OCI-LY7 (cell line): Measurements from ENCODE around the gene RFC3. TPM values are rescaled to one million over a fixed set of nuclear protein-coding genes. Genes with fewer than 3 reads are reported as not detected.
A peak's percentile ranks its signal among the peaks of the same experiment; 100 is the strongest.

Source experiments
- BruUV-seq: library from RNA; stranded (reverse); fragments of 400-500 nt; replicated peaks from 2 replicates; lab custom pipeline; 2021; lab: Mats Ljungman, UMichigan
- CTCF ChIA-PET: fragments of 300-600 bp; sonication (Branson Sonifier 250); formaldehyde crosslinking; loops from one replicate; lab custom pipeline; 2022; ENCODE audit warnings: antibody characterized with exemption; ENCODE audit not compliant: unreplicated experiment; lab: Charles Lee
- POLR2A ChIA-PET: fragments of 300-600 bp; sonication (Branson Sonifier 250); formaldehyde crosslinking; loops from one replicate; lab custom pipeline; 2022; ENCODE audit warnings: antibody characterized with exemption; lab: Charles Lee
- DNase-seq: peaks from one replicate; pipeline ENCODE4 v3.0.0-alpha.2; 2015; ENCODE audit warnings: low spot score
- H2AFZ ChIP-seq: fragments of 200-600 bp; sonication (generic), shearing (Covaris generic); 2 replicates; pipeline ENCODE4 v1.6.1; 2014; ENCODE audit warnings: mild to moderate bottlenecking, antibody characterized with exemption, low read length, moderate library complexity
- H3K27ac ChIP-seq: fragments of 200-600 bp; sonication (generic); 2 replicates; pipeline ENCODE4 v1.5.1; 2014; ENCODE audit warnings: mixed run types, low read depth, mild to moderate bottlenecking, moderate library complexity, low read length, inconsistent platforms; ENCODE audit not compliant: poor library complexity, severe bottlenecking
- H3K36me3 ChIP-seq: fragments of 200-600 bp; sonication (generic); 2 replicates; pipeline ENCODE4 v1.6.1; 2014; ENCODE audit warnings: mild to moderate bottlenecking, antibody characterized with exemption, low read length, moderate library complexity, mixed read lengths; ENCODE audit not compliant: insufficient read depth
- H3K4me1 ChIP-seq: fragments of 200-600 bp; sonication (generic); 2 replicates; pipeline ENCODE4 v1.5.1; 2014; ENCODE audit warnings: mild to moderate bottlenecking, low read length; ENCODE audit not compliant: insufficient read depth, poor library complexity, severe bottlenecking
- H3K4me2 ChIP-seq: fragments of 200-600 bp; sonication (generic); 2 replicates; pipeline ENCODE4 v1.6.1; 2014; ENCODE audit warnings: mild to moderate bottlenecking, low read length
- H3K4me3 ChIP-seq: fragments of 200-600 bp; sonication (generic); 2 replicates; pipeline ENCODE4 v1.5.1; 2014; ENCODE audit warnings: mild to moderate bottlenecking, low read depth, low read length; ENCODE audit not compliant: poor library complexity, severe bottlenecking
- H3K79me2 ChIP-seq: fragments of 200-600 bp; sonication (generic); 2 replicates; pipeline ENCODE4 v1.6.1; 2016; ENCODE audit warnings: low read depth, mild to moderate bottlenecking, low read length, moderate library complexity, mixed read lengths; ENCODE audit not compliant: insufficient read depth
- H3K9me2 ChIP-seq: fragments of 200-600 bp; sonication (generic); 2 replicates; pipeline ENCODE4 v1.6.1; 2016; ENCODE audit warnings: mild to moderate bottlenecking, low read length, mixed read lengths; ENCODE audit not compliant: insufficient read depth
- H3K9me3 ChIP-seq: fragments of 200-600 bp; sonication (generic); 2 replicates; pipeline ENCODE4 v1.6.1; 2014; ENCODE audit warnings: mild to moderate bottlenecking, mixed run types, low read length, mixed read lengths
- H4K20me1 ChIP-seq: fragments of 200-600 bp; sonication (generic); 2 replicates; pipeline ENCODE4 v1.6.1; 2014; ENCODE audit warnings: mild to moderate bottlenecking, antibody characterized with exemption, low read length, moderate library complexity, mixed read lengths; ENCODE audit not compliant: insufficient read depth
- CTCF ChIP-seq: fragments of 200-600 bp; sonication (generic); conservative IDR thresholded peaks from 2 replicates; pipeline ENCODE4 v1.5.1; 2014; ENCODE audit warnings: mild to moderate bottlenecking, antibody characterized with exemption, low read length, moderate library complexity, mixed read lengths
- EZH2phosphoT487 ChIP-seq: fragments of 200-600 bp; sonication (generic); IDR thresholded peaks from 2 replicates; pipeline ENCODE4 v1.6.1; 2018; ENCODE audit warnings: low read depth, borderline replicate concordance, mild to moderate bottlenecking, mixed run types, antibody characterized with exemption, low read length, moderate library complexity, mixed read lengths
- intact Hi-C: fragments of 100-400 bp; cut with micrococcal nuclease; formaldehyde crosslinking; loops from one replicate; pipeline ENCODE4 v1.10.0; 2022; ENCODE audit not compliant: unreplicated experiment
- total RNA-seq, 2 experiments: library from RNA; depleted of rRNA in 1 of 2; stranded (reverse); fragments of >200 nt in 1 of 2; shearing (Covaris generic) in 1 of 2; gene quantifications; 2 replicates each; pipeline ENCODE4 v1.2.3, GENCODE V29; 2014 to 2022

RFC3 gene
- total RNA-seq, 2 experiments from 2014 or later = 108 to 118 TPM

DNA sequence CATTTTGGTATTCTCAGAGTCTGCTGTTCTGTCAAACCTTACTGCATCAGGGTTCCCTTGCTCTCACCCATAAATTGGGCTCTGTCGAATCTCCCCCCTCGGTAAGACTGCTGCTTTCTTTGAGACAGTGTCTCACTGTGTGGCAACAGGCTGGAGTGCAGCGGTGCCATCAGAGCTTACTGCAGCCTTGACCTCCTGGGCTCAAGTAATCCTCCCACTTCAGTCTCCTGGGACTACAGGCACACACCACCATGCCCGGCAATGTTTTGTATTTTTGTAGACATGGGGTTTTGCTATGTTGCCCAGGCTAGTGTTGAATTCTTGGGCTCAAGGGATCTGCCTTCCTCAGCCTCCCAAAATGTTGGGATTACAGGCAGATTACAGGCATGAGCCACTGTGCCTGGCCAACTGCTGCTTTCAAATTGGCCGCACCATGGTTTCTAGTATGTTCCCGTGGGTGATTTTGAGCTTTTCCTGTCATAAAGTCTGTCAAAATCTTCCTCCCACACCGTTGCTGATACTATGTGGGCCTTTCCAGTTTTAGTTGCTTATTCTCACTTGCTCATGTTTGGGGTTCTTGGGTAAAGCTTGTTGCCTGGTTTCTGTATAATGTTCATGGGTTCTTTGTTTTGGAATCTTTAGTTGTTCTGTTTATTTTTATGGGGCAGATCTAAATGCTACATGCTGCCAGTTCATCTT is 10.6 kb downstream of the RFC3 start:
- intact Hi-C loops = no loop called here
- no peak for TF ChIP-seq EZH2phosphoT487
- no peak for TF ChIP-seq CTCF
- Histone ChIP-seq H3K4me1 (peaks cover 3% of the 10 kb centered on the region), H3K79me2 (peaks cover 75% of the 10 kb centered on the region), H3K4me3 (no peak overlapping the region), H2AFZ (no peak overlapping the region), H3K27ac (no peak overlapping the region), H3K9me3 (no peaks in the 10 kb centered on the region), H4K20me1 (no peaks in the 10 kb centered on the region; the same call in none of the 2 replicates), H3K9me2 (no peaks in the 10 kb centered on the region), H3K4me2 (no peak overlapping the region), H3K36me3 (peaks cover 100% of the 10 kb centered on the region)
- CTCF ChIA-PET = no interaction called here
- DNase-seq = no peak
- POLR2A ChIA-PET = interaction anchor here (0.5 to 1.9 kb wide), 5 partner anchors 10 to 1139 kb away, joined by 3 to 12 read pairs (median 4); partner anchors contain the start of gene RFC3
- no TSS peak for BruUV-seq

DNA sequence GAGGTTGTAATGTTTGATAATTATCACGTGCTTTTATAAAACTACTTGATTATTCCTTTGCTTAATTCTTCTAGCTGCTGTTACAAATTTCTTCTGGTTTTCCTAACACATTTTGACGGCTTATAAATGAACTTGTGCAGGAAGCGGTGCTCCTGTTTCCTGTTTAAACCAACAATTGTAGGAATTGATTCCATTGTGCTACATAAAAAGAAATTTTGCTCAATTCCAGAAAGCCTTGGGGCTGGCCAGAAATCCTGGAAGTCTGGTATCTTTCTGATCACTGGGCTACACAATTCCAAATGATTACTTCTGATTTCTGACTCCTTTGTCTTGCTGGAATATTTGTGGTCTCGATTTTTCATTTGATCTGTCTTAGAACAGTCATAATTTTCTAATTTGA is 14.9 kb downstream of the RFC3 start:
- no peaks in the 10 kb centered on the region for H3K4me1 ChIP-seq
- intact Hi-C loops = no loop called here
- DNase-seq = no peak
- TF ChIP-seq CTCF (no peak), EZH2phosphoT487 (no peak)
- CTCF ChIA-PET = no interaction called here
- H3K4me3 ChIP-seq = no peak overlapping the region
- no peaks in the 10 kb centered on the region for H3K9me3 ChIP-seq
- H3K79me2 ChIP-seq = peaks cover 36% of the 10 kb centered on the region; the same call in 1 of the 2 replicates
- POLR2A ChIA-PET = interaction anchor here (0.9 to 2.4 kb wide), 5 partner anchors 9 to 46 kb away, joined by 3 to 9 read pairs (median 5); no protein-coding TSS in a partner anchor
- H2AFZ ChIP-seq = no peak overlapping the region
- H3K36me3 ChIP-seq = peaks cover 100% of the 10 kb centered on the region
- TSS peak; percentile 0 for BruUV-seq
- no peaks in the 10 kb centered on the region for H3K9me2 ChIP-seq
- H3K27ac ChIP-seq = no peak overlapping the region
- no peaks in the 10 kb centered on the region; the same call in none of the 2 replicates for H4K20me1 ChIP-seq
- no peak overlapping the region for H3K4me2 ChIP-seq

- TF ChIP-seq EZH2phosphoT487 = no peak
- TF ChIP-seq CTCF = no peak
- H4K20me1 ChIP-seq = no peaks in the 10 kb centered on the region
- H3K27ac ChIP-seq = no peak overlapping the region
- H3K9me2 ChIP-seq = no peaks in the 10 kb centered on the region
- H3K4me3 ChIP-seq = no peak overlapping the region
- ChIA-PET POLR2A (interaction anchor here (0.8 to 1.2 kb wide), 4 partner anchors 13 to 114 kb away, joined by 3 read pairs; no protein-coding TSS in a partner anchor), CTCF (no interaction called here)
- H3K4me1 ChIP-seq = no peaks in the 10 kb centered on the region
- H3K36me3 ChIP-seq = peaks cover 100% of the 10 kb centered on the region
- no peak overlapping the region for H2AFZ ChIP-seq
- peaks cover 25% of the 10 kb centered on the region; the same call in 1 of the 2 replicates for H3K79me2 ChIP-seq
- H3K9me3 ChIP-seq = no peaks in the 10 kb centered on the region
- DNase-seq = no peak
- intact Hi-C loops = no loop called here
- no peak overlapping the region for H3K4me2 ChIP-seq
- BruUV-seq = no TSS peak
Measured at GRCh38 chr13:33838647-33839046, 20.7 kb downstream of the RFC3 start.
